Stimulated activated naive B cell treated with anti-CD40 and anti-IgM and Interleukin-4, amounts not matched to agents 10 μg/mL and 1 μg/mL and 100 μg/mL, for 72 hours (primary cell): ENCODE measurements around the gene B4GALT7.

Source experiments
- ATAC-seq, 2 donors: fragments of 150-1000 bp; cut with Tn5 transposase; replicated peaks; 2 replicates each; pipeline ENCODE4 v1.10.0; 2021; ENCODE audit warnings: moderate library complexity in 1 of 2
- DNase-seq: peaks from one replicate; pipeline ENCODE4 v3.0.0; 2021
- H3K27ac Mint-ChIP-seq: one replicate; pipeline ENCODE4 v1.8.0; 2022; ENCODE audit warnings: mild to moderate bottlenecking, mixed read lengths
- H3K27me3 Mint-ChIP-seq, 2 donors: one replicate each; pipeline ENCODE4 v1.8.0; 2022; ENCODE audit warnings: mixed read lengths in 2 of 2
- H3K36me3 Mint-ChIP-seq, 2 donors: one replicate each; pipeline ENCODE4 v1.8.0; 2022; ENCODE audit warnings: mixed read lengths in 2 of 2, mild to moderate bottlenecking in 1 of 2
- H3K4me1 Mint-ChIP-seq, 2 donors: one replicate each; pipeline ENCODE4 v1.8.0; 2022; ENCODE audit warnings: mixed read lengths in 2 of 2, mild to moderate bottlenecking in 1 of 2
- H3K4me3 Mint-ChIP-seq, 2 donors: one replicate each; pipeline ENCODE4 v1.8.0; 2022; ENCODE audit warnings: mild to moderate bottlenecking in 2 of 2, mixed read lengths in 2 of 2, moderate library complexity in 1 of 2
- H3K9me3 Mint-ChIP-seq, 2 donors: one replicate each; pipeline ENCODE4 v1.8.0; 2022; ENCODE audit warnings: mixed read lengths in 2 of 2, mild to moderate bottlenecking in 1 of 2

The B4GALT7 gene

DNA sequence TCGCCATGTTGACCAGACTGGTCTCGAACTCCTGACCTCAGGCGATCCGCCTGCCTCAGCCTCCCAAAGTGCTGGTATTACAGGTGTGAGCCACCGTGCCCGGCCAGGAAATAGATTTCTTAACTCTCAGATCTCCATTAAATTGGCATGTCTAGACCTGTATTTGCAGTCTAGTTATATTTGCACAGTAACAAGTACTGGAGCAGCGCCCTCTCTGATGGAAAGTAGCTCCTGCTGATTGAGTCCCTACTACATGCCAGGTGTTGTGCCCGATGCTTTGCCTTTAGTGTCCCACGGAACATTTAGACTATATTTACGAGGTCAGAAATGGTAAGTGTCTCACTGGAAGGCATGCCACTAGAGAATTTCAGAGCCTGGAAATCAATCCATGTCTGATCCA lies 23.8 kb upstream of the B4GALT7 start:
- ATAC-seq (no peak), DNase-seq (no peak)
- H3K36me3 Mint-ChIP-seq, result no peaks in the 10 kb centered on the region
- H3K9me3 Mint-ChIP-seq, result peaks cover 0 to 1% of the 10 kb centered on the region in 2 donors
- H3K4me3 Mint-ChIP-seq, result no peak overlapping the region
- no peaks in the 10 kb centered on the region for H3K4me1 Mint-ChIP-seq
- H3K27ac Mint-ChIP-seq, result no peak overlapping the region
- no peaks in the 10 kb centered on the region for H3K27me3 Mint-ChIP-seq

DNA sequence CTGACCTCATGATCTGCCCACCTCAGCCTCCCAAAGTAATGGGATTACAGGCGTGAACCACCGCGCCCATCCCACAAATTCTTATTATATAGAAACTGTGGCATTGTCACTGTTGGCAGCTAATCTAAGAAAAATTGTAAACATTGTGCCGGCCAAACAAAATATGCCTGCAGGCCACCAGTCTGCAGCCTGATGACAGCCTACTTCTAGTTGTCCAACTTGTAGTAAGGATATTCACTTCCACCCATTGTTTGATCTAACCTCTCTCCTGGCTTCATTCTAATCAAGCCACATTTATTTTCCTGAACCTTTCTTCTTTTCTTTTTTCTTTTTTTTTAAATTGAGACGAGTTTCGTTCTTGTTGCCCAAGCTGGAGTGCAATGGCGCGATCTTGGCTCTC lies 21.6 kb upstream of the B4GALT7 start:
- H3K36me3 Mint-ChIP-seq, result no peaks in the 10 kb centered on the region
- DNase-seq (no peak), ATAC-seq (no peak)
- peaks cover 0 to 4% of the 10 kb centered on the region in 2 donors for H3K27me3 Mint-ChIP-seq
- H3K9me3 Mint-ChIP-seq, result no peaks in the 10 kb centered on the region
- H3K4me1 Mint-ChIP-seq, result no peaks in the 10 kb centered on the region
- H3K27ac Mint-ChIP-seq, result no peak overlapping the region
- no peak overlapping the region for H3K4me3 Mint-ChIP-seq

GRCh38 chr5:177588413-177588909 lies 11.5 kb upstream of the B4GALT7 start:
- Mint-ChIP-seq H3K27me3 (peaks cover 12 to 17% of the 10 kb centered on the region in 2 donors), H3K9me3 (no peaks in the 10 kb centered on the region), H3K27ac (peak overlapping the region; percentile 2), H3K36me3 (peaks cover 2 to 7% of the 10 kb centered on the region in 2 donors), H3K4me1 (peaks cover 10 to 20% of the 10 kb centered on the region in 2 donors), H3K4me3 (no peak overlapping the region)
- DNase-seq, result no peak
- no peak for ATAC-seq

- peaks cover 4 to 9% of the 10 kb centered on the region in 2 donors for H3K27me3 Mint-ChIP-seq
- no peak overlapping the region for H3K27ac Mint-ChIP-seq
- peaks cover 15 to 26% of the 10 kb centered on the region in 2 donors for H3K4me1 Mint-ChIP-seq
- DNase-seq (no peak), ATAC-seq (no peak)
- H3K36me3 Mint-ChIP-seq, result peaks cover 8 to 20% of the 10 kb centered on the region in 2 donors
- no peak overlapping the region for H3K4me3 Mint-ChIP-seq
- no peaks in the 10 kb centered on the region for H3K9me3 Mint-ChIP-seq
These were observed 9.5 kb upstream of the B4GALT7 start for GRCh38 chr5:177590406-177590805.

GRCh38 chr5:177591690-177592009 lies 8.3 kb upstream of the B4GALT7 start:
- Mint-ChIP-seq H3K4me3 (peak overlapping the region; percentile 85 to 99), H3K36me3 (peaks cover 18 to 33% of the 10 kb centered on the region in 2 donors), H3K27ac (no peak overlapping the region), H3K4me1 (peaks cover 18 to 21% of the 10 kb centered on the region in 2 donors), H3K9me3 (no peaks in the 10 kb centered on the region), H3K27me3 (peaks cover 4 to 9% of the 10 kb centered on the region in 2 donors)
- ATAC-seq (no peak), DNase-seq (no peak)

GRCh38 chr5:177592010-177592834 lies 7.7 kb upstream of the B4GALT7 start, which contains the start of gene TMED9:
TMED9 (plus strand) TSS chr5:177592203; CDS start chr5:177592215, 12 bp downstream.
- H3K4me1 Mint-ChIP-seq, result peaks cover 17 to 18% of the 10 kb centered on the region in 2 donors
- H3K27ac Mint-ChIP-seq, result peak within 1 kb of the TSS; percentile 99
- H3K9me3 Mint-ChIP-seq, result no peaks in the 10 kb centered on the region
- DNase-seq, result peak; percentile 86
- peak; percentile 98 to 99 for ATAC-seq
- H3K36me3 Mint-ChIP-seq, result peaks cover 20 to 36% of the 10 kb centered on the region in 2 donors
- H3K4me3 Mint-ChIP-seq, result peak within 1 kb of the TSS; percentile 85 to 99
- H3K27me3 Mint-ChIP-seq, result peaks cover 4 to 9% of the 10 kb centered on the region in 2 donors

- H3K4me1 Mint-ChIP-seq, result peaks cover 19 to 20% of the 10 kb centered on the region in 2 donors
- H3K9me3 Mint-ChIP-seq, result no peaks in the 10 kb centered on the region
- peaks cover 4 to 9% of the 10 kb centered on the region in 2 donors for H3K27me3 Mint-ChIP-seq
- peak overlapping the region; percentile 99 for H3K27ac Mint-ChIP-seq
- peak overlapping the region; percentile 85 to 99 for H3K4me3 Mint-ChIP-seq
- DNase-seq (no peak), ATAC-seq (no peak)
- peaks cover 23 to 39% of the 10 kb centered on the region in 2 donors for H3K36me3 Mint-ChIP-seq
These were observed 7.0 kb upstream of the B4GALT7 start for GRCh38 chr5:177592905-177593304.

GRCh38 chr5:177593511-177593910 lies 6.4 kb upstream of the B4GALT7 start:
- DNase-seq (no peak), ATAC-seq (no peak)
- H3K9me3 Mint-ChIP-seq, result no peaks in the 10 kb centered on the region
- H3K4me3 Mint-ChIP-seq, result peak overlapping the region; percentile 76 to 85
- H3K36me3 Mint-ChIP-seq, result peaks cover 23 to 40% of the 10 kb centered on the region in 2 donors
- peaks cover 23 to 25% of the 10 kb centered on the region in 2 donors for H3K4me1 Mint-ChIP-seq
- H3K27ac Mint-ChIP-seq, result peak overlapping the region; percentile 31
- peaks cover 4 to 9% of the 10 kb centered on the region in 2 donors for H3K27me3 Mint-ChIP-seq

- peak overlapping the region; percentile 69 for H3K27ac Mint-ChIP-seq
- no peak overlapping the region for H3K4me3 Mint-ChIP-seq
- peaks cover 4 to 9% of the 10 kb centered on the region in 2 donors for H3K27me3 Mint-ChIP-seq
- DNase-seq (no peak), ATAC-seq (no peak)
- peaks cover 28 to 31% of the 10 kb centered on the region in 2 donors for H3K4me1 Mint-ChIP-seq
- no peaks in the 10 kb centered on the region for H3K9me3 Mint-ChIP-seq
- H3K36me3 Mint-ChIP-seq, result peaks cover 23 to 40% of the 10 kb centered on the region in 2 donors
These were observed 5.9 kb upstream of the B4GALT7 start for GRCh38 chr5:177594071-177594470.

DNA sequence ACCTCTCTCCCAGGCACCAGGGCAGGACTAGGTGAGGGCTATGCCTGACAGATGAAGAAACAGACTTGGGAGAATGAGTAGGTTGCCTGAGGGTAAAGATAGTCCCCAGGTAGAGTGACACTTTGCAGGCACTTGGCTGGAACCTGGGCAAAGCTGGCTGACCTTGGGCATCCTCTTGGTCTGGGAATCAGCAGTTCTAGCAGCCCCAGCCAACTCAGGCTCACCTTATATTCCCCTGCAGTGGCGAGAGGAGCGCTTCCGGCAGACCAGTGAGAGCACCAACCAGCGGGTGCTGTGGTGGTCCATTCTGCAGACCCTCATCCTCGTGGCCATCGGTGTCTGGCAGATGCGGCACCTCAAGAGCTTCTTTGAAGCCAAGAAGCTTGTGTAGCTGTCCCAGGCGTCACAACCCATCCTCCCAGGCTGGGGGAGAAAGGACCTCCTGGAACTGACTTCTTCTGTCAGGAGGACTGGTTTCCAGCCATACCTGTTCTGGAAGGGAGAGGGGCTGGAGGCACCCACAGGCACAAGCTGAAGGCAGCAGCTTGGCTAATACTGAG lies 4.8 kb upstream of the B4GALT7 start:
- DNase-seq (no peak), ATAC-seq (no peak)
- Mint-ChIP-seq H3K4me1 (peaks cover 30 to 35% of the 10 kb centered on the region in 2 donors), H3K4me3 (no peak overlapping the region), H3K27ac (no peak overlapping the region), H3K27me3 (peaks cover 4 to 8% of the 10 kb centered on the region in 2 donors), H3K36me3 (peaks cover 23 to 40% of the 10 kb centered on the region in 2 donors), H3K9me3 (no peaks in the 10 kb centered on the region)

GRCh38 chr5:177595991-177596774 lies 3.7 kb upstream of the B4GALT7 start:
- Mint-ChIP-seq H3K4me1 (peaks cover 37 to 44% of the 10 kb centered on the region in 2 donors), H3K27ac (no peak overlapping the region), H3K27me3 (no peaks in the 10 kb centered on the region), H3K36me3 (peaks cover 23 to 45% of the 10 kb centered on the region in 2 donors), H3K4me3 (no peak overlapping the region), H3K9me3 (no peaks in the 10 kb centered on the region)
- DNase-seq (no peak), ATAC-seq (no peak)

DNA sequence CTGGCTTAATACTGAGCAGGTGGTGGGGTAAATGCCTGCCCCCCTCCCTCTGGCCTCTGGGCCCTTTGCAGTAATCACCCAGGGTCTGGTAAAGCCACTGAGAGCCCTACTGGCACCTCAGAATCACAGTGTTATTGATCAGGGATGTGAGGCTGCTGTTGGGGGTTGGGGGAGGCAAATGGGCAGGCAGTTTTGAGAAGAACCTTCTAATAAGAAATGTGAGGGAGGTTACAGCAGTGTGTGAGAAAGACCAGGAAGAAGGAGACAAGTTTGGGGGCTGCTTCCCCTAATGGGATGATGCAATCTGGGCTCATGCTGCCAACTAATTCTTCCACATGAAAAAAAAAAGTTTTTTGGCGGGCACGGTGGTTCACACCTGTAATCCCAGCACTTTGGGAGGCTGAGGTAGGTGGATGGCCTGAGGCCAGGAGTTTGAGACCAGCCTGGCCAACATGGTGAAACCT lies 3.1 kb upstream of the B4GALT7 start:
- Mint-ChIP-seq H3K27me3 (no peaks in the 10 kb centered on the region), H3K27ac (no peak overlapping the region), H3K9me3 (no peaks in the 10 kb centered on the region), H3K36me3 (peaks cover 23 to 45% of the 10 kb centered on the region in 2 donors), H3K4me3 (no peak overlapping the region), H3K4me1 (peaks cover 40 to 50% of the 10 kb centered on the region in 2 donors)
- ATAC-seq (no peak), DNase-seq (no peak)

GRCh38 chr5:177598477-177598876 lies 1.5 kb upstream of the B4GALT7 start:
- Mint-ChIP-seq H3K27ac (no peak overlapping the region), H3K27me3 (no peaks in the 10 kb centered on the region), H3K4me1 (peaks cover 40 to 44% of the 10 kb centered on the region in 2 donors), H3K4me3 (peak overlapping the region; percentile 47 to 85), H3K9me3 (no peaks in the 10 kb centered on the region), H3K36me3 (peaks cover 23 to 44% of the 10 kb centered on the region in 2 donors)
- DNase-seq (no peak), ATAC-seq (no peak)

DNA sequence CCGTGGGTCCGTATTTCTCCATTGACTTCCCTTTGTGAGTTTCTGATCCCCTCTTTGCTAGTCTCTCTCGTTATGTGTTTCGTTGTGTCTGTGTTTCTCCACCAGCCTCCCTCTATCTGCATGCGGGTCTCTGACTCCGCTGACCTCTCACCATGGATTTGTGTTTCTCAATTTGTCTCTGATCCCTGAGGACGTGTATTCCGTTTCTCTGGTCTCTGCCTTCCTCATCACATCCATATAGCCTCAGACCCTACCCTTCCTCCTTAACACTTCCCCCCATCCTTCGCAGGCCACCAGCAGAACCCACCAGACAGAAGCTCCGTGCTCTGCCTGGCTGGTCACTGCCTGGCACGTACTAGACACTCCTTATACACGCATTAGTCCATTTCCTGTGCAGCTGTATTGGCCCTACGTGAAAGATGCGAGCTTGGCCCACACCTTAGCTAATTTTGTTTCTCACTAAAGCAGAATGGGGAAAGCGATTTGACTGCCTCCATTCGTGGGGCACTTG lies 631 bp downstream of the B4GALT7 start:
- Mint-ChIP-seq H3K36me3 (peaks cover 22 to 44% of the 10 kb centered on the region in 2 donors), H3K4me3 (peak overlapping the region; percentile 85 to 92), H3K27me3 (no peaks in the 10 kb centered on the region), H3K4me1 (peaks cover 46 to 49% of the 10 kb centered on the region in 2 donors), H3K9me3 (no peaks in the 10 kb centered on the region), H3K27ac (peak overlapping the region; percentile 94)
- ATAC-seq (peak; percentile 37 to 47), DNase-seq (no peak)
